ENCODE data around the gene WASL. TPM values are rescaled to one million over a fixed set of nuclear protein-coding genes. Genes with fewer than 3 reads are reported as not detected.

WASL gene
- total RNA-seq, 2 experiments from 2014 or later, result 5.8 to 5.9 TPM

DNA sequence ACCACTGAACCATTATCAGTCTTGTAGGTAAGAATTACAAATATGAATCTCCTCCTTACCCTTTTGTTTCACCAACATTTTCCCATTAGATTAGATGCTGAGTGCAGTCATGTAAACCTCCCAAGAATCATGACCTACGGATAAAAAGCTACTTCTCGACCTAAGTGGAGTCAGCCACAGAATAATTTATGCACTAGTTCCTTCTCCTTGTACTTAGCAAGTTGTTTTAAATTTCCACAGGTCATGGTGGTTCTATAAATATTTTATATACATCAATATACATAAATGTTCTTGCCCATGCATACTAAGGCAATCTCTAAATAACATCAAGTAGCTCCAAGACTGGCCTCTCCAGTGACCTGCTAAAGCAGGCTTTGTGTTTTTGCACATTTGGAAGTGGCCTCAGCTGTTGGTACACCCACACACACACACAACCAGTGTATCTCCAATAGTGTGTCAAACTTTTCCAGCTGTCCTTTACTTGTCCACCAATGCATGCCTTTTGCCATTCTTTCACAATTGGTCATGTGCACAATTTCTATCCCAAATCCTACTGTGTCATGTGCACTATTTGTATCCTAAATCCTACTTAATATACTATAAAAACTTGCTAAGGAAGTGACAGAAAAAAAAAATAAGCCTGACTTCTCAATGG lies 71.6 kb downstream of the WASL start:
- Mint-ChIP-seq H3K27ac (no peak overlapping the region), H3K4me3 (no peak overlapping the region), H3K36me3 (ENCODE audit: low read depth) (no peaks in the 10 kb centered on the region), H3K9me3 (no peaks in the 10 kb centered on the region), H3K4me1 (ENCODE audit: low read depth) (no peaks in the 10 kb centered on the region), H3K27me3 (no peaks in the 10 kb centered on the region)
- no peak for TF ChIP-seq CTCF (IDR thresholded peaks at IDR 0.05)
- POLR2A ChIA-PET, result no interaction called here
- no peak for ATAC-seq
- intact Hi-C loops (cut with micrococcal nuclease), result no loop called here
- DNase-seq, result no peak
- CTCF ChIA-PET, result interaction anchor here (1.0 to 1.8 kb wide), 5 partner anchors 11 to 194 kb away, joined by 3 to 5 read pairs (median 4); no protein-coding TSS in a partner anchor

GRCh38 chr7:123675181-123675473 lies 73.7 kb downstream of the WASL start:
- no peaks in the 10 kb centered on the region for H3K9me3 Mint-ChIP-seq
- intact Hi-C loops (cut with micrococcal nuclease), result no loop called here
- no peak overlapping the region for H3K4me3 Mint-ChIP-seq
- H3K4me1 Mint-ChIP-seq (ENCODE audit: low read depth), result no peaks in the 10 kb centered on the region
- ATAC-seq (no peak), DNase-seq (no peak)
- ChIA-PET POLR2A (no interaction called here), CTCF (interaction anchor here (0.9 kb wide), 1 partner anchor 50 kb away, joined by 3 read pairs; no protein-coding TSS in a partner anchor)
- H3K27ac Mint-ChIP-seq, result no peak overlapping the region
- no peak for TF ChIP-seq CTCF (IDR thresholded peaks at IDR 0.05)
- no peaks in the 10 kb centered on the region for H3K27me3 Mint-ChIP-seq
- no peaks in the 10 kb centered on the region for H3K36me3 Mint-ChIP-seq (ENCODE audit: low read depth)

- POLR2A ChIA-PET, result no interaction called here
- Mint-ChIP-seq H3K4me3 (no peak overlapping the region), H3K36me3 (ENCODE audit: low read depth) (no peaks in the 10 kb centered on the region), H3K27ac (no peak overlapping the region), H3K27me3 (no peaks in the 10 kb centered on the region), H3K9me3 (no peaks in the 10 kb centered on the region), H3K4me1 (ENCODE audit: low read depth) (no peaks in the 10 kb centered on the region)
- intact Hi-C loops (cut with micrococcal nuclease), result no loop called here
- ATAC-seq, result no peak
- no peak for TF ChIP-seq CTCF (IDR thresholded peaks at IDR 0.05)
- DNase-seq, result no peak
- CTCF ChIA-PET, result interaction anchor here (0.6 to 1.1 kb wide), 3 partner anchors 8 to 50 kb away, joined by 3 read pairs; no protein-coding TSS in a partner anchor
Observed at GRCh38 chr7:123674399-123675180, 74.2 kb downstream of the WASL start.

GRCh38 chr7:123673752-123674398 lies 74.9 kb downstream of the WASL start:
- no peaks in the 10 kb centered on the region for H3K27me3 Mint-ChIP-seq
- H3K4me3 Mint-ChIP-seq, result no peak overlapping the region

More at GRCh38 chr7:123673752-123674398, 74.9 kb downstream of the WASL start:
- Mint-ChIP-seq H3K9me3 (no peaks in the 10 kb centered on the region), H3K27ac (no peak overlapping the region), H3K4me1 (ENCODE audit: low read depth) (no peaks in the 10 kb centered on the region), H3K36me3 (ENCODE audit: low read depth) (no peaks in the 10 kb centered on the region)
- no peak for ATAC-seq
- ChIA-PET CTCF (interaction anchor here (0.9 to 1.1 kb wide), 2 partner anchors 9 to 49 kb away, joined by 3 read pairs; no protein-coding TSS in a partner anchor), POLR2A (no interaction called here)
- DNase-seq, result no peak
- no peak for TF ChIP-seq CTCF (IDR thresholded peaks at IDR 0.05)
- intact Hi-C loops (cut with micrococcal nuclease), result no loop called here

All from activated CD8-positive, alpha-beta T cell treated with anti-CD3 and anti-CD28 coated beads for 36 hours (primary cell).